HG03095 (cell line): Measurements from ENCODE around the gene MAP4K4.
A peak's percentile ranks its signal among the peaks of the same experiment; 100 is the strongest.

Experiments
- ATAC-seq: cut with Tn5 transposase; IDR thresholded peaks from one replicate; pipeline ENCODE4 v1.9.1; 2021; ENCODE audit warnings: moderate library complexity; ENCODE audit not compliant: unreplicated experiment

MAP4K4 gene

DNA sequence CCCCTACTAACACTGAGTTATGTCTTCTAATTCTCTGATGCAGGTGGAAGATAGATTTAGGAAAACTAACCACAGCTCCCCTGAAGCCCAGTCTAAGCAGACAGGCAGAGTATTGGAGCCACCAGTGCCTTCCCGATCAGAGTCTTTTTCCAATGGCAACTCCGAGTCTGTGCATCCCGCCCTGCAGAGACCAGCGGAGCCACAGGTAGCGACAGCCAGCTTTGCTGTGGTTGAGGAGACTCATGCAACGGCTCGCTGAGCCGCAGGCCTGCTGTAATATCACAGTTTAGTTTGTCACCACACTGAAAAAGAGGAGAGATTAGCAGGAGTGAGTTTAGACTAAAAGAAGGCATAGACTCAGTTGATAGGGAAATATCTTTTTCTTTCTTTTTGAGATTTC is 163.3 kb downstream of the MAP4K4 start:
- no peak for ATAC-seq

DNA sequence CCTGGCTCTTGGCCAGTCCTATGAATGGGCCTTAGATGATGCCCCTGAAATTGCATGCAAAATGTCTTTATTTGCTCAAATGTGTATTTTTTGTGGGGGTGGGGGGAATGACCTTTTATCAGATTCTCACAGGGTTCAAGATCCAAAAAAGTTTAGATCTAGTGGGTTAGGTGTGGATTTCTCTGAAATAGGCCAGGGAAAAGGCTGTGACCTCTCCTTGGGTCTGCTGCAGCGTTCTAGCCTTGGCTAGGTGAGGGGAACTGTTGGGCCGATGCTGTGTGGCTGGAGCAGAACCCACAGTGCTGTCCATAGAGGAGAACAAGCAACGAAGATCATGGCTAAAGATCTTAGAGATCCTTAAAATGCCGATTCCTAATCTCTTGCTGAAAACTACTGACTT is 163.9 kb downstream of the MAP4K4 start:
- no peak for ATAC-seq

DNA sequence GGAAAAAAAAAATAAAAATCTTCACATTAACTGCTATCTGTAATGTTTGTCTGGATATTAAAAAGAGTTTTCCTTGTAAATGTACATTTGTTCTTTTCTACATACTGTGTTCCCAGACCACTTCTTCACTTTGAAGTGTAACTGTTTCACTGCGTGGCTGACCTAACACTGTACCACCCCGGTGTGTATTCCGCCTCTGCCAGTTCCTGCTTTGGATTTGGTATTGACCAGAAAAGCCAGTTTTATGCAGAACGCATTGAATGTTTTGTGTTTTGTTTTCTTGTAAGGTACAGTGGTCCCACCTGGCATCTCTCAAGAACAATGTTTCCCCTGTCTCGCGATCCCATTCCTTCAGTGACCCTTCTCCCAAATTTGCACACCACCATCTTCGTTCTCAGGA is 166.0 kb downstream of the MAP4K4 start:
- ATAC-seq = no peak

DNA sequence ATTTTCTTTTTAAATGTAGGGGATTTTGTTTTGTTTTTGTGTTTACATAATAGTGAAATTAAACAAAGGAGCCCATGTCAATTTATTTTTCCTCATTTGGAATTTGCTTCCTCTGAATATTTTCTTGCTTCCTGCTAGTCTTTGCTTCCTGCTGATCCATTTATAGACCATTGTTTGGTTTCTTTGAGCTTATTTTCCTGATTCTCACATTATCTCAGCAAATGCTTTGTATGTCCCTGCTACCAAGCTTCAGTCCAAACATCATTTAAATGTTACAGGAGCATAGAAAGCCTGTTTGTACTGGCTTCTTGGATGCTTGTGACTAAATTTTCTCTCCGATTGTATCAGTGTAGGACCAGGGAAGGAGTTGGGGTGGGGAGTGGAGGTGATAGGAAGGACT is 166.9 kb downstream of the MAP4K4 start:
- ATAC-seq = no peak

DNA sequence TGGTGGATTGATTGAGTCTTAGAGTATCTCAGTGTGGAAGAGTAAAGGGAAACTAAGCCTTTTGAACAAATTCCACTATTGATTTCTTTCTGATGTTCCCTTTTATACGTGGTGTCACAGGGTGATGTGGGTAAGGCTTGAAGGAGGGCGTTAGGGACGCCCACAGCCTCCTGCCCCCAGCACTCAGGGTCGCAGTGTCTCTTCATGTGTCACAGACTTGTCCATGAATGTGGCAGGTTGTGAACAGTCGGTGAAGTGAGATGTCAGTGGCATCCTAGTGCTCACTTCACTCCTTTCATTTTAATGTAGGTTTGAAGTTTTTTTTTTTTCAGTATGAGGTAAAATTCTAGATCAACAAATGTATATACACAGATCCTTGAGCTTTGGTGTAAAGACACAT is 171.0 kb downstream of the MAP4K4 start:
- no peak for ATAC-seq

DNA sequence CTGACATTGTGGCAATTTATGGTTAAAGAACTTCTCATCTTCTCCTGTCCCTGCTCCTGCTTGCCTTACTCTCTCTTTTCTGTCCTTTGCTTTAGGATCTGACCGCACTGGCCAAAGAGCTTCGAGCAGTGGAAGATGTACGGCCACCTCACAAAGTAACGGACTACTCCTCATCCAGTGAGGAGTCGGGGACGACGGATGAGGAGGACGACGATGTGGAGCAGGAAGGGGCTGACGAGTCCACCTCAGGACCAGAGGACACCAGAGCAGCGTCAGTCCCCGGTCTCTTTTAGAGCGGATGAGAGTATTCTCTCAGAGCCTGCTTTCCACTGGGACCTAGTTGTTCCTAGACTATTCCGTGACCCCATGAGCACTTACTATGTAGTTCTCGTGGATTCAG is 172.0 kb downstream of the MAP4K4 start:
- no peak for ATAC-seq

DNA sequence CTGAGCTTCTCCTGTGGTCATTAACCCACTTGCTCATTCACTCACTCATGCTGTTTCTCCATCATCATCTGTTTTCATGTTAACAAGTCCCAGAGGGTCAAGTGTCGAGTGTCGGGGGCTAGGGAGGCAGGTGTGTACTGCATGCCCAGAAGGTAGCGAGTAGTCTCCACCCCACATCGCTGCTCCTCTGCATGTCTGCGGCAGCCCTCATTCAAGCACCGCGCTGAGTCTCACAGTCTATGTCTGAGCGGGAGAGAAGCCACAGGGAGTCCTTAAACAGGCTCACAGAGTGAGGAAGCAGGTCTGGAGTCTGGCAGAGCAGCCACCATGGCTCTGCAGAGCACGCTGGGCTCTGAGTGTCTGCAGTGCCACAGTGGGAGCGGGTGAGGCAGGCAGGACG is 172.9 kb downstream of the MAP4K4 start:
- ATAC-seq = no peak

DNA sequence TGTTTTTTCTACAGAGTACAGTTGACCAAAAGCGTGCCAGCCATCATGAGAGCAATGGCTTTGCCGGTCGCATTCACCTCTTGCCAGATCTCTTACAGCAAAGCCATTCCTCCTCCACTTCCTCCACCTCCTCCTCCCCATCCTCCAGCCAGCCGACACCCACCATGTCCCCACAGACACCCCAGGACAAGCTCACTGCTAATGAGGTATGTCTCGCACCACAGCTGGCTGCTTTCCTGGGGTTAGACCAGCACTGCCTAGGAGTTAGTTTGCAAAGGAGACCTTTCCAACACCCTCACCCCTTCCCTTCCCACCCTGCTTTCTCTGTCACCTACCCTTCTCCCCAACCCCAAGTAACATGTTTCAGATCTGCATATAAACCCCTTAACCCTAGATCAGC is 174.0 kb downstream of the MAP4K4 start:
- no peak for ATAC-seq

DNA sequence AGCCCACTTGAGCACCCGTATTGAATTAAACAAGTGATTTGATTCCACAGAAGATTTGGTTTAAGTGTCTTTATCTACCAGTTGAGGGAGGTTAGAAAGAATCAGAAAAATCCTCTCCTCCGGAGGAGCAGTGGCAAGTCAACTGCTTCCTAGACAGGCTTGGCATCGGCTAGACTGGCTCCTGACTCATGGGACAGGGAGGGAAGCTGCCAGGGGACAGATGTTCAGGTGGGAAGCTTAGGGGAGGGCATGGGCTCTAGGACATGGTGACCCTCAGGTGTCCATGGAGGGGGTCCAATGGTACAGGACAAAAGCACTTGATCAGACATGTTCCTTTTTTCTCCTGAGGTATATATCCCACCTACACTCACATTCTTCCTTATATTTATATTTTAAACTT is 175.0 kb downstream of the MAP4K4 start:
- no peak for ATAC-seq

DNA sequence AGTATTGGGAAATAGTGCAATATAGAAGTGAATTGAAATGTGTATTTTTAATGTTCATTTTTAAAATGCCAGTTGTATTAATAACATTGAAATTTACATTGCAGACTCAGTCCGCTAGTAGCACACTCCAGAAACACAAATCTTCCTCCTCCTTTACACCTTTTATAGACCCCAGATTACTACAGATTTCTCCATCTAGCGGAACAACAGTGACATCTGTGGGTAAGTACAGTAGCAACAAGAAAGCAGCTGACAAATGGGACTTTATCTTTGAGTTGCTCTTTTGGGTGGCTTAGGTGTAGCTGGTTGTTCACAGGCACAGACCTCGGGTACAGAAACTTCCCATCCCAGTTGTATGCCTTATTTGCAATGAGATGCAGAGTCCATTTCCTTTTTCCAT is 176.0 kb downstream of the MAP4K4 start:
- ATAC-seq = no peak

DNA sequence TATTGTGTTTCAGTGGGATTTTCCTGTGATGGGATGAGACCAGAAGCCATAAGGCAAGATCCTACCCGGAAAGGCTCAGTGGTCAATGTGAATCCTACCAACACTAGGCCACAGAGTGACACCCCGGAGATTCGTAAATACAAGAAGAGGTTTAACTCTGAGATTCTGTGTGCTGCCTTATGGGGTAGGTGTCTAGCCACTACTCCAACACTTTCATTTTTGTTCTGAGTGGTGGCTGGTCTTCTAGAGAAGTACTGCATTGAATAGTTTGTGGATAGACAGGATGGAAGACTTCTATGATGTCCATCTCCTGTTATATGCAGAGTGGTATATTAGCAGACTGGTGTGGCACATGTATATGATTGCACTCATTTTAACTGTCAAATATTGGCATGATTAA is 176.6 kb downstream of the MAP4K4 start:
- ATAC-seq = no peak

DNA sequence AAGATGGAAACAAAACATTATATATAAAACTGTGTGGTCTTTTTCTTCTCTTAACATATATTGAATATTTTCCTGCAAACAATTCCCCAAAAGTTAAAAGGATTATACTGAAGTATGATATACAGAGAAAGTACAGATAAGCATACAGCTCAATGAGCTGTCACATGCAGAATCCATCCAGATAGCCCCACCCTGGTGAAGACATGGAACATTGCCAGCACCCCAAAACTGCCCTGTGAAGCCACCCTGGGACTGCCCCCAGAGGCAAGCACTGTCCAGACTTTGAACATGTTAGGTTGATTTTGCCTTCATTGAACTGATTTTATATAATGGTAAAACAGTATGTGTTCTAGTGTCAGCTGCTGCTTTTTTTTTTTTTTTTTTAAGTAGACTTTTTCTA is 182.0 kb downstream of the MAP4K4 start:
- no peak for ATAC-seq

DNA sequence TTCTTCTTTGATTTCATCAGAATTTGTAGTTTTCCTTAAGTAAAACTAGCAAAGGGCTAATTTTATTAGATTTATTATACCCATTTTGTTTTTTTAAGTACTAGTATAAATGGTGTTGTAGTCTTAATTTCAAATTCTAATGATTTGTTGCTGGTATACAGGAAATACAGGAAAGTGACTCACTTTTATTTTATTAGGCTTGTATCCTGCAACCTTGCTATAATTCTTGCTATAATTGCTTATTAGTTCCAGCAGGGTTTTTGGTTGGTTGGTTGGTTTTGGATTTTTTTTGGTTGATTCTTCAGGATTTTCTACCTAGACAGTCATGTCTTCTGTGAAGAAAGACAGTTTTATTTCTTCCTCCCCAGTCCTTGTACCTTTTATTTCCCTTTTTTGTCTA is 183.6 kb downstream of the MAP4K4 start:
- no peak for ATAC-seq

DNA sequence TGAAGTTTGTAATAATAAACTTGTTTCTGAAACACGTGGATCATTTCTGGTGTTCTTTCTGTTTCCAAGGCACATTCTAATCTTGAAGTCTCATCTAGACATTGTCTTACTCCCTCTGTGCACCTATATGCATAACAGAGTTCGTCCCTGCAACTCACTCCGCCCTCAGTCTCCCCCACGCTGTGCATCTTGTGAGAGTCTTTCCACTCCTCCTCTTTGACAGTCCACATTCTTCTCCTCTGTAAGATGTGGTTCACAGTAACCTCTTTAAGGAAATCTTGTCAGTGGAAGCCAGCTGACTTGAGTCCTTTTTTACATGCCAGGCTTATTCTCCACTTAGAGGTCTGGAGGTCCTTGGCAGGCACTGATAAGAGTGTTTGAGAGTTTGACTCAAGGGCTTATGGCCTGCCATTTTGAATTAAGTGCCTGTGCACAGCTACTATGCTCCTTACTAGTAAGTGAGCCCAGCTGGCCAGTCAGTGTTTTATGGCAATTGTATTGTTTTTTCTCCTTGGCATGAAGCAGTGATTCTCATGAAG is 185.3 kb downstream of the MAP4K4 start:
- ATAC-seq = no peak

DNA sequence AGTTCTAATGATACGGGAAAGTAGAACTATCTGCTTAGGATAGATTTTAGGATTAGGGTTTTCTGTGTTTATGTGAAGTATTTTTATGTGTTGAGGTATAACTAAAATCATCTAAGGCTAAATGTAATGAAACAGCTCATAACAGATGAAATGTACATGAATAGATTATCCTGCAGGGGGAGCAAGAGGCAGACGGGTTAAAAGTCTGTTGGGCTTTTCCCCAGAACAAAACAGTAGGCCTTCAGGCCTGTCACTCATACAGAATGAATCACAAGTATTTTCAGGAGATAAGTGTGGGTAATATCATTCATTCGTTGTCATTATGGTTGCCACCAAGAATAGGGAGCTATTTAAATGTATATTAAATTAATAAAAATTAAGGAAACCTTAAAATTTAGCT is 186.4 kb downstream of the MAP4K4 start:
- ATAC-seq = peak; percentile 49

DNA sequence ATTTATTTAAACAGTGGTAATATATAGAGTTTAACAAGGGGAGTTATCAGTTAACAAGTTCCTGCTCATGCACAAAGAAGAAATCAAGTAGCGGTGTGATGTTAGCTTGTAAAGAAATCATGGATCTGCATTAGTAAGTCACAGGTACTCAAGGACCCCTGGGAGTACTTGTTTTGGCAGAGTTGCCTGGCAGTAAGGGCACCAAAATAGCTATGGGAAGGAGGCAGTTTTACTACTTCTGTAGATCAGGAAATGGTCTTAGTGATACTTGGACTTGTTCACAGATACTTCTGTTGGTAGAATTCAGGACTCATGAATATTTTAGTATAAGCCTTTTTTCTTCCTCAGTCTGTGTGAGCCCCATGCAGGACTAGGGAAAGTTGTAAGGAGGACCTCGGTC is 186.9 kb downstream of the MAP4K4 start:
- ATAC-seq = no peak

DNA sequence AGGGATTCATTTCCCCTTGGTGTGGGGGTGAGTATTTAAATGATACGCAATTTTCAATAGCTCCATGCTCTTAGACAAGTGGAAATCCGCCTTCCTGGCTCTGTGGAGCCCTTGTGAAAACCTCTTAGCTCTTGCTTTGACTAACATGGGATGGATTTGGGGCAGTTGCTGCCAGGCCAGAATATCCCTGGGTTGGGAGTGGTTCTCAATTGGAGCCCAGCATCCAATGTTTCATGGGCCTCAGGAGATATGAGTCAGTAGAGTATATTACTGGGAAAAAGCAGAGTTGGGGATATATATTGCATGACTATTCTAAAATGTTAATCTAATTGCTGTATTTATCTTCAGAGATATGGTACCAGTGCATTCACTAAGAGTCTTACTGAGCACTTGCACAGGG is 189.8 kb downstream of the MAP4K4 start:
- no peak for ATAC-seq

DNA sequence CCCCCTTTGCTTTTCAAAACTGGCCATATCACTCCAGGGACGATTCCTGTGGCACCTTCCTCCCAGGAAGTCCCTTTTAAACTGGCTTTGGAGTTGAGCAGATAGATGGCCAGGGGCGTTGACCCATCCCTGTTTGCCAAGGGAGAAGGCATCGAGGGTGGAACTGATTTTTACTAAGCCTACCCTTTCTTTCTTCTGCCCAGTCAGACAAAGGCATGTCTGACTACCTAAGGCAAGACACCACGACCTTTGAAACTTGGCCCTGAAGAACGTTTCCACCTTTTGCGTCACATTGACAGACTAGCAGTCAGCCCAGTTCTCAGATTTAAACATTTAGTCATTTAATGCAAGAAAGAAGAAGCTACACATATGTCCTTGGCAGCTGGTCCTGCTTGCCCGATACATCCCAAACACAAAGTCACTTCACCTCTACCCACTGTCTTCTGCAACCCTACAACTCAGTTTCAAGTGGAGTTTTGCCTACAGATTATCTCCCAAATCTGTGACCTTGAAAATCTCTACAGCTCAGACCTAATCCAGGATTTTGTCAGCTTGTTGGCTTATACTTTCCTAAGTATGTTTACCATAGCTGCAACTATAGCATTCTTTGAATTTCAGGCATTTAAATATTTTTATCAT is 192.1 kb downstream of the MAP4K4 start:
- ATAC-seq = no peak

DNA sequence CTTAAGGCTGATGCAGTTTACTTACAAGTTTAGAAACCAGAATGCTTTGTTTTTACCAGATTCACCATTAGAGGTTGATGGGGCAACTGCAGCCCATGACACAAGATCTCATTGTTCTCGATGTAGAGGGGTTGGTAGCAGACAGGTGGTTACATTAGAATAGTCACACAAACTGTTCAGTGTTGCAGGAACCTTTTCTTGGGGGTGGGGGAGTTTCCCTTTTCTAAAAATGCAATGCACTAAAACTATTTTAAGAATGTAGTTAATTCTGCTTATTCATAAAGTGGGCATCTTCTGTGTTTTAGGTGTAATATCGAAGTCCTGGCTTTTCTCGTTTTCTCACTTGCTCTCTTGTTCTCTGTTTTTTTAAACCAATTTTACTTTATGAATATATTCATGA is 194.9 kb downstream of the MAP4K4 start:
- no peak for ATAC-seq

DNA sequence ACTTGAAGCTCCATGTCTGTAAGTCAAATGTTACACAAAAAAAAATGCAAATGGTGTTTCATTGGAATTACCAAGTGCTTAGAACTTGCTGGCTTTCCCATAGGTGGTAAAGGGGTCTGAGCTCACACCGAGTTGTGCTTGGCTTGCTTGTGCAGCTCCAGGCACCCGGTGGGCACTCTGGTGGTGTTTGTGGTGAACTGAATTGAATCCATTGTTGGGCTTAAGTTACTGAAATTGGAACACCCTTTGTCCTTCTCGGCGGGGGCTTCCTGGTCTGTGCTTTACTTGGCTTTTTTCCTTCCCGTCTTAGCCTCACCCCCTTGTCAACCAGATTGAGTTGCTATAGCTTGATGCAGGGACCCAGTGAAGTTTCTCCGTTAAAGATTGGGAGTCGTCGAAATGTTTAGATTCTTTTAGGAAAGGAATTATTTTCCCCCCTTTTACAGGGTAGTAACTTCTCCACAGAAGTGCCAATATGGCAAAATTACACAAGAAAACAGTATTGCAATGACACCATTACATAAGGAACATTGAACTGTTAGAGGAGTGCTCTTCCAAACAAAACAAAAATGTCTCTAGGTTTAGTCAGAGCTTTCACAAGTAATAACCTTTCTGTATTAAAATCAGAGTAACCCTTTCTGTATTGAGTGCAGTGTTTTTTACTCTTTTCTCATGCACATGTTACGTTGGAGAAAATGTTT is 196.3 kb downstream of the MAP4K4 start:
- ATAC-seq = no peak

DNA sequence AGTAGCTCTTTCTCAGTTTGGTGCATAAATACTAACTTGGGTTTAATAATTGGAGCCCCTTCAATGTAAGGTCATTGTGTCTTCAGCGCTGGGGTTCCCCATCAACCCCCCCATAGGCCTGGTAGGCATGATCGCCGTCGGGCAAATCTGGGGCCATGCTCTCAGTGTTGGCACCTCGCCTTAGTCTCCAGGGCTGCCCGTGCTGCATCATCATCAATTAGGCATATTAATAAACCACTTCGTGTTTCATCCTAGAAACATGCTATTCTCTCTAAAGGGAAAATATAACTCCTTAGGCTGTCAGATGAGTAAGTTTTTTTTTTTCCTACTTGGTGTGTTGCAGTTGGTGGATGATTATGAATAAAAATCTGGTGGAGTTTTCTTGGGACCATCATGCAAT is 197.5 kb downstream of the MAP4K4 start:
- no peak for ATAC-seq

DNA sequence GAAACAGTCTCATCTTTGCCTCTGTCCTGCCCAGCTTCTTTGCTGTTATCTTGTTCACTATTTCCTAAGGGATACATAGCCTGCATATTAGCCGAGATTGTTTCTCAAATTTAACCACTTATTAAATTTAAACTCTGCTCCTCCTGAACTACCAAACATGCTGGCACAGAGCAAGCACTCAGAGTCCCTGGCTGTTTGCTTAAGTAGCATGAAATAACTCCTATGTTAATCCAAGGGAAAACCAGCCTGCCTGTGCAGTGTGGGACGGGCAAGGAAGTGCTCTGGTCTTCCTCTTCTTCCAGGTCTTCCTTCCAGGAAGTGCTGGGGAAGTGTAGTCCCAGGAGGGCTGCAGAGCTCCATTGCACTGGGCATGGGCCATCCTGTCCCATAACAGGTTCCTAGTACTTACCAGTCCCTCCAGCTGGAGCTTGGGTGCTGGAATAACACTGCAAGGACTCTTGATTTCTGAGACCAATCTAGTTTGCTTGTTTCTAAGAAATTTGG is 198.4 kb downstream of the MAP4K4 start:
- ATAC-seq = no peak

DNA sequence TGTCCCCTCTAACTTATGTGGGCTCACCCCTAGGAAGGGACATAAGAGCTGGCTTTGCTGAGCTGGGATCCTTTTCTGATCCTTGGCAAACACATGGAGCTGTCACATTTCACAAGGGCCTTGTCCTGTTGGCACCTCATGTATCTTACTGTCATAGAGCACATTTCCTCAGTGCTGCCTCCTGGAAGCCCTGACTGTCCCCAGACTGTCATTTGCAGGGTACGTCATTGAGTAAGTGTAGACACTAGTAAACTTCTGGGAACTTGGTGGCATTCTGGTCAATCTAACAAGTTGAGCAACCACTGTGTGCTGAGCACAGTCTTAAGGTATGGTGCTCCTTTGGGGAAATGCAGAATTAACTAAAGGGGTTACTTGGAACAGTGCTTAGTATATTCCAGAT is 199.8 kb downstream of the MAP4K4 start:
- no peak for ATAC-seq
